HUDEP-2 (cell line): Measurements from ENCODE around the gene CARMIL3.

ENCODE experiments used
- DNase-seq, 76 experiments: peaks; one replicate each; lab custom pipeline; 2025; ENCODE audit not compliant: unreplicated experiment in 76 of 76; lab: John Stamatoyannopoulos, UW

The CARMIL3 gene

DNA sequence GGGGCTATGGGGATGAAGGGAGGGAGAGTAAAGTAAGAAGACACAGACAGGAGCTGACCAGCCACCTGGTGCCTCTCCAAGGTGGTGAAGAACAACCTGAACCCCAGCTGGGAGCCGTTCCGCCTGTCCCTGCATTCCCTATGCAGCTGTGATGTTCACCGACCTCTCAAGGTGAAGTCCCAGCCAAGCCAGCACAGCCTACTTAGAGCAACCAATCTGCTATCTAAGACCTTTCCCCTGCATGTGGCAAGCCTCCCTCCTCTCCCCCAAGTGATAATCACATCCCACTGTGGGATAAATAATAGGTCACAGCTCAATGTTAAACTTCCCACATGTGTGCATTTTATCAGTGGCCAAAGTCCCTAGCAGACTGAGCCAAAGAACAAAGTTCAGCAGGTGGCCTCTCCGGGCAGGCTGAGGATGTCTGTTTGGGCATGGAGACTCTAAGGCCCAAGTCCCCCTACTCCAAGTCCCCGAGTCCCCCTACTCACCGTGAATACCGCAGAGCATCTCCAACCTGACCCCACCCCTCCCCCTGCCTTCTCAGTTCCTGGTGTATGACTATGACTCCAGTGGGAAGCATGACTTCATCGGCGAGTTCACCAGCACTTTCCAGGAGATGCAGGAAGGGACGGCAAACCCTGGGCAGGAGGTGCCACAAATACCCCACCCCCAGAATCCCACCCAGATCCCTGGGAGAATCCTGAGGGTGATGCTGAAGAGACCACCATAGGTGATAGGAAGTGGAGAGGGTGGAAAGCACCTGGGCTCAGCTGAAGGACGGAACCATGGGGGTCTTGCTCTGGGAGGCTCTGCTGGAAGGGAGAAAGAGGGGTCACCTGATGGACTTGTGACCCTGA lies 23.0 kb downstream of the CARMIL3 start:
- no peak for DNase-seq

DNA sequence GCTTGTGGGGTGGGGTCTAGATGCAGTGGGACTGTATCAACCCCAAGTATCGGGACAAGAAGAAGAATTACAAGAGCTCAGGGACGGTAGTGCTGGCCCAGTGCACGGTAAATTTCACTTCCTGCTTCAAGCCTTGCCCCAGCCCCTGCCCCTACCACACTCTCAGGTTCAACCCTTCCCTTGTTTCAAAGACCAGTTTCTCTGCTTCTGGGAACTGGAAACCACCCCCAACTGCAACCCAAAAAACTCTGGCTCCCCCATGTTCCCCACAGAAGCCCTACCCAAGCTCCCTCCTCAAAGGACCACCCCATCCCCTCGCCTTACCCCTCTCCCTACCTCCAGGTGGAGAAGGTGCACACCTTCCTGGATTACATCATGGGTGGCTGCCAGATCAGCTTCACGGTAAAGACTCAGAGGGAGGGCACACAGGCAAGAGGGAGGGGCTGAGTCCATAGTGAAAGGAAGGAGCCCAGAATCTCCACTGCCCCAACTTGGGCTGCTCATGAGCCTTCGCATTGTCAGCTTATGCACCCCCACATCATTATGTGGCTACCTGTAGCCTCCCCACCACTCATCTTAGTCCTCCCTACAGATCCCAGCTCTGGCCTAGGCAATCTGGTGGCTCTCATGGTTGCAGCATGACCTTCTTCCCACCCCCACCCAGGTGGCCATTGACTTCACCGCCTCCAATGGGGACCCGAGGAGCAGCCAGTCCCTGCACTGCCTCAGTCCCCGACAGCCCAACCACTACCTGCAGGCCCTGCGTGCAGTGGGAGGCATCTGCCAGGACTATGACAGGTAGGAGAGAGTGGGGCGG lies 23.9 kb downstream of the CARMIL3 start:
- no peak for DNase-seq

- no peak for DNase-seq
Observed at GRCh38 chr14:24076302-24076601, 24.4 kb downstream of the CARMIL3 start.

- DNase-seq, result no peak
Observed at GRCh38 chr14:24077086-24077485, 25.3 kb downstream of the CARMIL3 start.

DNA sequence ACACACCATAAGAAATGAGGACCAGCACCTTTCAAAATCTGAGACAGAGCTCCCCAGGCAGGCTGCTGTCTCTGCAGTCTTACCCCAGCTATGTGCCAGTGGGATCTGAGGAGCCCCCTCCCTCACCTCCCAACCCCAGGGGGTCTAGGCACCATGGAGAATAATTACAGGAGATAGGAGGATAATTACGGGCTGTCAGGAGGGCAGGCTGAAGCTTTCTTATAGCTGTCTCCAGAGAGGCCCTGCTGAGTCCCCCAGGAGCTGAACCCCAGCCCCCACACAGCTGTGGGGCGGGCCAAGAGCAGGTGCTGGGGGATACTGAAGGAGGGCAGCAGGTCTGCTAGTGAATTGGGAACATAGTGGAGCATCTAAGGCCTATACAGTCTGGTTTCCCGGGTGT lies 26.3 kb downstream of the CARMIL3 start:
- DNase-seq, result no peak

GRCh38 chr14:24079491-24080141 lies 27.8 kb downstream of the CARMIL3 start:
- DNase-seq, result no peak

DNA sequence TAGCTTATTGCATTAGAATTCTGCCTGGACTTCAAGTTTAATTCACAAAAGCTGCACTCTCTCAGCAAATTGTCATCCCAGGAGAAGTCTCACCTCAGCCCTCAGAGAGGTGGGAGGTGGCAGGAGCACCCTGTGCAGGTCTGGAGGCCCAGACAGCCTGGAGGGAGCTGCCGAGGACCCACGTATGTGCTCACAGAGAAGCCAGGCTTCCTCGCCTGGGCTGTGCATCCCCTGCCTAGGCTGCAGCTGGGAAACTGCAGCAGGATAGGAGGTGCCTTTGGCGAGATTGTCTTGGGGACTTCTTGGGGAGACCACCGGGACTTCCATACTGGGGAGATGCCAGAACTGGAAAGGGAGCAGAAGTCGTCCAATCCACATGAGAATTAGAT lies 28.3 kb downstream of the CARMIL3 start:
- no peak for DNase-seq

DNA sequence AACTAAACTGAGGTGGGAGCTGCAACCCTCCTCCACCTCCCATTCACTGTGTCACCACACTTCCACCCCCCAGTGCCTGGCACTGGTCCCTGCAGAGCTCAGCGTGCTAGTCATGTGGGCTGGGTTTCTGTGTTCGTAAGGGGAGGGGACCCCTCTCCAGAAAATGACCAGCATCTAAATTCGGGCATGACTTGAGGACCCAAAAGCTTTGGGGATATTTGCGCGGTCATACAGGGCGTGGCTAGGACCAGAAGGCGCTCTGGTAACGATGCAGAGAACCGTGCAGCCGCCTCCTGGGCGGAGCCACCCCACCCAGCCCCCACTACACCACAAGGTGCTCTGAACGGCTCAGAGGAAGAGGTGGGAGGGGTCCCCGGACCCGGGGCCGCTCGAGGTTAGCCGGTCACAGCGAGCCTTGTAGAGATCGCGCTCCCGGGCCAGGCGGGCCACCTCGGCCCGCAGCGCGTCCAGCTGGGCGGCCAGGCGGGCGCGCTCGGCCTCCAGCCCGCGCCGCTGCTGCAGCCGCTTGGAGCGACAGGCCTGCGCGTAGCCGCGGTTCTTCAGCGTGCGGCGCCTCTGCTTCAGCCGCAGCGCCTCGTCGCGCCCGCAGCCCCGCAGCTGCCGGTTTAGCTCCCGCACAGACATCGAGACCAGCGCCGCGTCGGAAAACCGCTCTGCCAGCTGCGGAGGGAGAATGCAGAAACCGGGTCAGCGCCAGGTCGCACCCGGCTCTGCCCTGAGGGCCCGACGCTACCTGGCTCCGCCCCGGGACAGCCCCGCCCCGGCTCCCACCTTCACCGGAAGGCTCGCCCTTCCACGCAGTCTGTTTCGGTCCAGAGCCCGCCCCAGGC lies 29.3 kb downstream of the CARMIL3 start:
- DNase-seq, result peak in 21 of 76 experiments; percentile 2 to 50 (median 18)

DNA sequence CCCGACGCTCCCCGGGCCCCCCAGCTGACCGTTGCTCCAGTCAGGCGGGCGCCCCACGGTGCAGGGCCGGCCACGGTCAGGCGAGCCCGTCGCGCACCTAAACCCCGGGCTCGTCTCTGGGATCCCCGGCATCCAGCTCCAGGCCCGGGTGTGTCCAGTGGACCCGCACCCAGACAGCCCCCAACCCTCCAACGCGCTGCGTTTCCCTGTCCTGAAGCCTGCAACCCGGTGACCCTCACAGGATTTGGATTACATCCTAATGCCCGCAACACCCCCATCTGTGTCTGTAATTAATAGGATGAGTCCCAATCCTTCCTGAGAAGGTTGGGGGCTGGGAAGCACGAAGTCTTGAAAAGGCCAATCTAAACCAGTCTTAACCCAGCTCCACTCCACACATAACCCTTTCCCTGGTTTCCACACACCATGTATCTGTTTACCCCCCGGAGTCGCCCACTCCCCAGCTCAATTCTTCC lies 30.0 kb downstream of the CARMIL3 start:
- DNase-seq, result no peak

GRCh38 chr14:24082411-24083080 lies 30.7 kb downstream of the CARMIL3 start:
- DNase-seq, result no peak

DNA sequence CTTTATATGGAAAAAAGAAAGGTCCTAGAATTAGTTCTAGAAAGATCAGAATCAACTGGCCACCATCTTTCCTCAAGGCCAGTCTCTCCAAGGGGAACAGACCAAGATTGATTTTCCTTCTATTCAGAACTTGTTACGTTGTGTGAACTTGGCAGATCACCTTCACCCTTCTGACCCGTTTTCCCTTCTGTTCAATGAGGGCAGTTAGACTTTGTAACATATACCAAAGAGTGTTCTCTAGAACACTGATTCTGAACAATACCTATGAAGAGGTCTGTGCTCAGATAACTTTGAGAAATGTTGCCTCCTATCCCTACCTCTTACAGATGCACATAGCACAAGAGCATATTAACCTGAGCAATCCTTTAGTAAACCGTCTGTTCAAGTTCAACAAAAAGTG lies 31.7 kb downstream of the CARMIL3 start:
- no peak for DNase-seq

DNA sequence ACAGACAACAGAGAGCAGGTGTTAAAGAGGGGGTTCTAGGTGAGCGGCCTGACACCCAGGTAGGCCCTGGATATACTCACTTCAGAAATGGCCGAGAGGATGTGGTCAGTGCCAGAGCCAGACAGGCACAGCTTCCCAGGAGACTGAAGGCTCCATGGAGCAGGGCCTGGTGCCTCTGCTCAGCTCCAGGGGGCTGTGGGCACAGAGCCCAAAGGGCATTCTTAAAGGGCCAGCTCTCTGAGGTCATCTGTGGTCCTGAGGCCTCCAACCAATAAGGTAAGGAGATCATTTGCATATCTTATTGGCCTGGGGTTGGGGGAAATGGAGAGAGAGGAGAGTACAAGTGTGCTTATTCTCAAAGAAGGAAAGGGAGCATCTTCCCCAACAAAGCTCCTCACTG lies 32.6 kb downstream of the CARMIL3 start:
- no peak for DNase-seq

- DNase-seq, result no peak
Observed at GRCh38 chr14:24085215-24085614, 33.4 kb downstream of the CARMIL3 start.

- DNase-seq, result no peak
Observed at GRCh38 chr14:24086193-24086955, 34.6 kb downstream of the CARMIL3 start.

GRCh38 chr14:24087004-24087403 lies 35.2 kb downstream of the CARMIL3 start:
- DNase-seq, result no peak

DNA sequence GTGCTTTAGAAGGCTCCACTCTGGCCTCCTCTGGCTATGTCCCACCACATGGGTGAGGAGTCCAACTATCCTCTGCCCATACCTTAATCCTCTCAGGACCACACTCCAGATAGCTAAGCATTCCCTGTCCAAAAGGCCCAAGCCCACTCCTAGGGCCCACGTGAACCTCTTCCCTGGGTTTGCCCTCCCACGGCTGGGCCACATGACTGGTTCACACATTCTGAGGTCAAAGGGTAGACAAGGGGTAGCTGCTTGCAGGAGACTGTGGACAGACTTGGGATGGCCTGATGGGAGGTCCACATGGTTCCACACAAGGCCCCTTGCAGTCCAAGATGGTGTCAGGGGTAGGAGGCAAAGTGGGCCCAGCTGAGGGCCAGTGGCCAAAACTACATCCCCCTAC lies 36.3 kb downstream of the CARMIL3 start:
- DNase-seq, result no peak

DNA sequence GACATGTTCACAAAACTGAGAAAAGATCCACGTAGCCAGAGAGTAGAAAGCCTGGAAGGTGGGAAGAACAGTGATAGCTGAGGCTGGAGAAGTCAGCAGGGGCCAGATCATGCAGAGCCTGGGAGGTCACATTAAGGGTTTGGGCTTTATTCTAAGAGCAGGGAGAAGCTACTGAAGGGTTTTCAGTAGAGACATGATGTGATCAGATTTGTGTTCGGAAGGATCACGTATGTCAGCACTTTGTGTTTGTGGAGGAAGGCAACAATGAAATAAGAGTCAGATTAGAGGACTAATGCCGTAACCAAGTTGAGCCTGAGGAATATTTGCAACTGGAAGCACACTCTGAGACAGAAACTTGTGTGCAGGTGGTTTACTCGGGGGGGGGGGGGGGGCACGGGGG lies 38.1 kb downstream of the CARMIL3 start:
- no peak for DNase-seq

DNA sequence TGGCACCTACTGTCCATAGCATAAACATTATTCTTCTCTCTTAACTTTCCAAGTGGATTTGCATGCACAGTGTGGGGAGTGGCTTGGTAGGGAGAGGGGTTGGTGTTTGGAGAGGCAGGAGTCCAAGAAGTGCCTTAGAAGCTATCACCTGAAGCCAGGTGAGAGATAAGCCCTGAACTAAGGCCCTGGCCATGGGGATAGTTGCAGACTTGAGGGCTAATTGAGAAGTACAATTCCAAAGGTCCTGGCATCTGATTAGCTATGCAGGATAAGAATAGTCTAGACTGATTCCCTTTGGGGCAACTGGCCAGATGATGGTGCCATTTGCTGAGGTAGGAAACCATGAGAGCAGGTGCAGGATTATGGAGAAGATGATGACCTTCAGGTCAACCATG lies 40.3 kb downstream of the CARMIL3 start:
- DNase-seq, result no peak

- DNase-seq, result no peak
Observed at GRCh38 chr14:24092505-24093206, 40.8 kb downstream of the CARMIL3 start.
